Adrenal gland (tissue), 12 donors: ENCODE measurements around the gene UBE2E2. TPM values are rescaled to one million over a fixed set of nuclear protein-coding genes. Genes with fewer than 3 reads are reported as not detected.
A peak's percentile ranks its signal among the peaks of the same experiment; 100 is the strongest.

Experiments used
- DNase-seq, 7 donors: peaks; one replicate each; pipeline ENCODE4 v3.0.0-alpha.2; 2019 to 2020
- H3K27ac ChIP-seq, 5 donors: fragments of 200-600 bp; sonication (generic) in 4 of 5; 1 replicate in 3 of 5; 2 replicates in 2 of 5; pipeline versions ENCODE4 v1.5.1 to v1.8.0; 2016 to 2020; ENCODE audit warnings: mild to moderate bottlenecking in 1 of 5
- H3K27me3 ChIP-seq: fragments of 200-600 bp; 2 replicates; pipeline ENCODE4 v1.8.0; 2021
- H3K36me3 ChIP-seq, 2 donors: fragments of 200-600 bp; replicated peaks in 1 of 2; 1 replicate in 1 of 2; 2 replicates in 1 of 2; pipeline versions ENCODE4 v1.5.1 to v1.8.0; 2018 to 2022
- H3K4me1 ChIP-seq, 2 donors: fragments of 200-600 bp; replicated peaks in 1 of 2; 1 replicate in 1 of 2; 2 replicates in 1 of 2; pipeline versions ENCODE4 v1.5.1 to v1.8.0; 2018 to 2021
- H3K4me3 ChIP-seq, 4 donors: fragments of 200-600 bp; sonication (generic) in 3 of 4; one replicate each; pipeline ENCODE4 v1.5.1; 2016 to 2018
- H3K9me3 ChIP-seq, 3 donors: fragments of 200-600 bp; sonication (generic) in 1 of 3; replicated peaks in 1 of 3; 1 replicate in 2 of 3; 2 replicates in 1 of 3; pipeline versions ENCODE4 v1.5.1 to v1.8.0; 2016 to 2021
- CTCF ChIP-seq, 6 experiments: fragments of 450-650 bp in 4 of 6; fragments of 200-600 bp in 2 of 6; sonication (generic) in 1 of 6; IDR thresholded peaks; 1 replicate in 5 of 6; 2 replicates in 1 of 6; pipeline versions ENCODE4 v1.5.1 to v1.8.0; 2016 to 2021; ENCODE audit warnings: antibody characterized with exemption in 6 of 6, mild to moderate bottlenecking in 2 of 6, moderate library complexity in 1 of 6
- POLR2A ChIP-seq, 2 donors: fragments of 450-650 bp; IDR thresholded peaks; one replicate each; pipeline ENCODE4 v1.6.1; 2017; ENCODE audit warnings: antibody characterized with exemption in 2 of 2, mild to moderate bottlenecking in 2 of 2, moderate library complexity in 1 of 2
- WGBS, 4 donors: extraction: QIAGEN DNeasy Blood & Tissue Kit in 2 of 4; methylation state at CpG; one replicate each; pipeline versions ENCODE4 v1.1.5 to v1.1.7; 2013 to 2017; 5-methylcytosine and 5-hydroxymethylcytosine counted together
- intact Hi-C, 2 donors: fragments of 100-400 bp; cut with DNase I; formaldehyde crosslinking; loops; one replicate each; pipeline versions ENCODE4 v1.14.1 to v1.15.0; 2022 to 2023
- polyA plus RNA-seq, 3 donors: library from polyadenylated mRNA; stranded (reverse); fragments of 200-250 nt in 2 of 3; fragments of 350-450 nt in 1 of 3; fragmentation: Illumina TruSeq in 1 of 3; extraction: RNeasy Lipid Tissue Mini Kit (QIAGEN cat#74804) in 1 of 3; gene quantifications; one replicate each; pipeline ENCODE4 v1.2.3, GENCODE V29; 2013 to 2014
- total RNA-seq, 9 donors: library from RNA; depleted of rRNA in 4 of 9; stranded (reverse); fragments of >200 nt in 4 of 9; fragments of 120-200 nt in 1 of 9; fragmentation: NEBNext Ultra II Directional in 1 of 9; extraction: Animal tissue kit (Norgen Biotek cat#: 25700) in 1 of 9; gene quantifications; one replicate each; pipeline versions ENCODE4 v1.1.0 to v1.2.4, GENCODE V29; 2013 to 2023
- donor health status: healthy with polysubstance abuse.
- donor health status: Bipolar disorder and iron deficiency.
- donor health status: DM: yes; HTN: yes; CAD: no.
- donor health status: DM: no; HTN: no; CAD: no.
- donor health status: DM: no; HTN: no; CAD: no.
- donor health status: DM: yes; HTN: yes; CAD: no.

UBE2E2 gene
- total and polyA plus RNA-seq, 12 donors: 9.3 to 29.6 (median 20.7) TPM

DNA sequence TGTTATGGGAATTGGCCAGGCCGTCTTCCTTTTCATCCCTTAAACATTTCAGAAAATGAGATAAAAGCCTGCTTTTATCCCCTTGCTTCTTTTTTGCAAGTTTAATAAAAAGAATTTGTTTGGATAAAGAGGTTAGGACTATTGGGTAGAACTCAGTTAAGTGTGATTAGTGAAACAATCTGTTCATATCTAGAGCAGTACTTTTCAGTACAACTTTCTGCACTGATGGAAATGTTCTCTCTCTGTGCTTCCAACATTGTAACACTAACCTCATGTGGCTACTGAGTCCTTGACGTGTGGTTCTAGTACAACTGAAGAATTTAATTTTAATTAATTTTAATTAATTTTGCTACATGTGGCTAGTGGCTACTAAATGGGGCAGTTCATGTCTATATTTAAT is 246.9 kb downstream of the UBE2E2 start:
- TF ChIP-seq CTCF (IDR thresholded peaks at IDR 0.05) (no peak), POLR2A (IDR thresholded peaks at IDR 0.05) (no peak)
- Histone ChIP-seq H3K9me3 (no peaks in the 10 kb centered on the region), H3K27me3 (no peaks in the 10 kb centered on the region), H3K4me1 (peaks cover 2 to 11% of the 10 kb centered on the region in 2 donors), H3K4me3 (no peak overlapping the region), H3K27ac (no peak overlapping the region), H3K36me3 (no peaks in the 10 kb centered on the region)
- intact Hi-C loops: no loop called here
- DNase-seq: no peak
- WGBS, 4 donors: 71 to 90% (median 83%) methylated on average over 2 of the region's 2 CpGs

- no peaks in the 10 kb centered on the region for H3K27me3 ChIP-seq
- H3K4me1 ChIP-seq: peaks cover 6 to 16% of the 10 kb centered on the region in 2 donors
- DNase-seq: no peak
- intact Hi-C loops: no loop called here
- WGBS, 4 donors: 90 to 95% (median 95%) methylated on average over 2 of the region's 2 CpGs
- H3K9me3 ChIP-seq: no peaks in the 10 kb centered on the region
- no peaks in the 10 kb centered on the region for H3K36me3 ChIP-seq
- H3K4me3 ChIP-seq: no peak overlapping the region
- H3K27ac ChIP-seq: no peak overlapping the region
- TF ChIP-seq CTCF (IDR thresholded peaks at IDR 0.05) (no peak), POLR2A (IDR thresholded peaks at IDR 0.05) (no peak)
Measured at GRCh38 chr3:23450806-23451205, 247.7 kb downstream of the UBE2E2 start.

DNA sequence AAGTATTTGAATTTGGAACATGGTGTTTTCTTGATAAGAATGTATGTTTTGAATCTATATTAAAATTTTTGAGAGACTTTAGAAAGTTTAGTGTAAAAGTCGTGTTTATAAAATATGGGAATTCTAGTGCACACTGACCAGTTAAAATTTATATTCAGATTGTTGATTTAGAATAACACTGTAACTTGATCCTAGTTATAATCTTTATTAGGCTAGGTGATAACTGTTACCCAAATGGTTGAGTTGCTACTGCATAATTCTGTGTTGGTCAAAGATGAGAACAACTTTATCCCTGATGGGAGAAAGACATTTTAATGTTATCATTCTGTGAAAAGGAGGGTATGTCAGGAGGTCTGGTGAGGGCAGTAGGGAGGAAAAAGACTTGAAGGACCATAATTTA is 249.3 kb downstream of the UBE2E2 start:
- TF ChIP-seq POLR2A (IDR thresholded peaks at IDR 0.05) (no peak), CTCF (IDR thresholded peaks at IDR 0.05) (no peak)
- WGBS, 4 donors: 87 to 98% (median 94%) methylated on average over 1 of the region's 1 CpG
- no peak overlapping the region for H3K27ac ChIP-seq
- DNase-seq: no peak
- no peaks in the 10 kb centered on the region for H3K36me3 ChIP-seq
- H3K4me1 ChIP-seq: peaks cover 6 to 16% of the 10 kb centered on the region in 2 donors
- no peaks in the 10 kb centered on the region for H3K27me3 ChIP-seq
- no peak overlapping the region for H3K4me3 ChIP-seq
- no peaks in the 10 kb centered on the region for H3K9me3 ChIP-seq
- intact Hi-C loops: no loop called here

- intact Hi-C loops: no loop called here
- no peak overlapping the region for H3K27ac ChIP-seq
Measured at GRCh38 chr3:23455084-23455483, 252.0 kb downstream of the UBE2E2 start.

More at GRCh38 chr3:23455084-23455483, 252.0 kb downstream of the UBE2E2 start:
- H3K9me3 ChIP-seq: no peaks in the 10 kb centered on the region
- no peaks in the 10 kb centered on the region for H3K36me3 ChIP-seq
- no peaks in the 10 kb centered on the region for H3K27me3 ChIP-seq
- WGBS, 4 donors: 29 to 46% (median 37%) methylated on average over 3 of the region's 3 CpGs
- no peak overlapping the region for H3K4me3 ChIP-seq
- TF ChIP-seq POLR2A (IDR thresholded peaks at IDR 0.05) (no peak), CTCF (IDR thresholded peaks at IDR 0.05) (no peak)
- peak in 4 of 7 donors; percentile 12 to 29 (median 16) for DNase-seq
- H3K4me1 ChIP-seq: peaks cover 6 to 11% of the 10 kb centered on the region in 2 donors
